Thyroid gland (tissue), 4 donors: ENCODE data around the gene PDE4DIP.
"Not testable (repeated sequence)": the region's sequence is repeated elsewhere in the genome, so short reads cannot be mapped to it uniquely, and the experiment has no call there.

Experiments
- POLR2A ChIP-seq, 2 donors: fragments of 450-650 bp; IDR thresholded peaks; one replicate each; pipeline ENCODE4 v1.6.1; 2017; ENCODE audit warnings: antibody characterized with exemption in 2 of 2, mild to moderate bottlenecking in 2 of 2, moderate library complexity in 1 of 2
- TF ChIP-seq, protein P1 (sequence below), 6 experiments: fragments of 200-600 bp in 3 of 6; fragments of 450-650 bp in 3 of 6; sonication (generic) in 3 of 6; IDR thresholded peaks; one replicate each; pipeline ENCODE4 v1.5.1; 2016 to 2019; ENCODE audit warnings: antibody characterized with exemption in 6 of 6, mild to moderate bottlenecking in 2 of 6, inconsistent platforms in 1 of 6, moderate library complexity in 1 of 6

DNA sequence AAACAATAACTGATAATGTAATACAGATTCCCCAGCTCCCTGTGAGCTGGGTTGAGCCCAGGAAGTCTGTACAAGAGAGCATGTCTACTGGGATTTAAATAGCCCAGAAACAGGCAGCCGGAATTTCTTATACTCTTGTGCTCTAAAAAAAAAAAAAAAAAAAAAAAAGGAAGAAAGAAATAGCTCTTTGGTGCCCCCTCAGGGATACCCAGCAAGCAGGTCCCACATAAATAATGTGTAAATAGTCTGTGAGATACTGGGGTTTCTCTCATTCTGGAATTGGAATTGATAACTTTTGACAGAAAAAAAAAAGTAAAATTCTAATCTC, 25.4 kb downstream of the PDE4DIP start:
- TF ChIP-seq POLR2A (IDR thresholded peaks at IDR 0.05): not testable (repeated sequence)
- TF ChIP-seq, protein P1, sequence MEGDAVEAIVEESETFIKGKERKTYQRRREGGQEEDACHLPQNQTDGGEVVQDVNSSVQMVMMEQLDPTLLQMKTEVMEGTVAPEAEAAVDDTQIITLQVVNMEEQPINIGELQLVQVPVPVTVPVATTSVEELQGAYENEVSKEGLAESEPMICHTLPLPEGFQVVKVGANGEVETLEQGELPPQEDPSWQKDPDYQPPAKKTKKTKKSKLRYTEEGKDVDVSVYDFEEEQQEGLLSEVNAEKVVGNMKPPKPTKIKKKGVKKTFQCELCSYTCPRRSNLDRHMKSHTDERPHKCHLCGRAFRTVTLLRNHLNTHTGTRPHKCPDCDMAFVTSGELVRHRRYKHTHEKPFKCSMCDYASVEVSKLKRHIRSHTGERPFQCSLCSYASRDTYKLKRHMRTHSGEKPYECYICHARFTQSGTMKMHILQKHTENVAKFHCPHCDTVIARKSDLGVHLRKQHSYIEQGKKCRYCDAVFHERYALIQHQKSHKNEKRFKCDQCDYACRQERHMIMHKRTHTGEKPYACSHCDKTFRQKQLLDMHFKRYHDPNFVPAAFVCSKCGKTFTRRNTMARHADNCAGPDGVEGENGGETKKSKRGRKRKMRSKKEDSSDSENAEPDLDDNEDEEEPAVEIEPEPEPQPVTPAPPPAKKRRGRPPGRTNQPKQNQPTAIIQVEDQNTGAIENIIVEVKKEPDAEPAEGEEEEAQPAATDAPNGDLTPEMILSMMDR (IDR thresholded peaks at IDR 0.05): not testable (repeated sequence)
